Endothelial cell of umbilical vein (primary cell): ENCODE data around the gene FAM117B. TPM values are rescaled to one million over a fixed set of nuclear protein-coding genes. Genes with fewer than 3 reads are reported as not detected.

ENCODE experiments used
- BruUV-seq: library from RNA; stranded (reverse); fragments of 400-500 nt; replicated peaks from 2 replicates; lab custom pipeline; 2021; lab: Mats Ljungman, UMichigan
- CTCF ChIA-PET: fragments of 300-600, 350-600 bp; sonication (Branson Sonifier 250); formaldehyde crosslinking; loops from one replicate; lab custom pipeline; 2021; ENCODE audit warnings: antibody characterized with exemption, inconsistent platforms; lab: Charles Lee
- POLR2A ChIA-PET: fragments of 300-600, 350-600 bp; sonication (Branson Sonifier 250); formaldehyde crosslinking; loops from one replicate; lab custom pipeline; 2021; ENCODE audit warnings: antibody characterized with exemption, inconsistent platforms; lab: Charles Lee
- DNase-seq: peaks from one replicate; pipeline ENCODE4 v3.0.0-alpha.2; 2011; ENCODE audit warnings: low read depth, low spot score
- FAIRE-seq: peaks from 2 replicates; lab custom pipeline; 2011; peaks lifted over from hg19 to GRCh38; lab: Jason Lieb, UNC
- H2AFZ ChIP-seq: 2 replicates; pipeline ENCODE4 v1.6.0; 2012; ENCODE audit warnings: low read depth, low read length, control low read depth, inconsistent platforms
- H3K27ac ChIP-seq: 2 replicates; pipeline ENCODE4 v1.5.1; 2011; ENCODE audit warnings: low read depth, mild to moderate bottlenecking, control low read depth, low read length, moderate library complexity; ENCODE audit not compliant: insufficient read depth
- H3K27me3 ChIP-seq, 2 experiments: 2 replicates each; pipeline versions ENCODE4 v1.6.0 to v1.6.1; 2011; ENCODE audit warnings: low read length in 2 of 2, mixed read lengths in 1 of 2; ENCODE audit not compliant: control insufficient read depth in 2 of 2, insufficient read depth in 2 of 2
- H3K36me3 ChIP-seq, 2 experiments: 2 replicates in 1 of 2; 3 replicates in 1 of 2; pipeline ENCODE4 v1.5.1; 2011; ENCODE audit warnings: low read length in 2 of 2, mild to moderate bottlenecking in 1 of 2, moderate library complexity in 1 of 2; ENCODE audit not compliant: control insufficient read depth in 2 of 2, insufficient read depth in 2 of 2; ENCODE audit errors: extremely low read depth in 1 of 2
- H3K4me1 ChIP-seq: 3 replicates; pipeline ENCODE4 v1.5.1; 2011; ENCODE audit warnings: mild to moderate bottlenecking, low read length; ENCODE audit not compliant: control insufficient read depth, insufficient read depth; ENCODE audit errors: extremely low read depth
- H3K4me2 ChIP-seq: 2 replicates; pipeline ENCODE4 v1.6.1; 2011; ENCODE audit warnings: low read length, control low read depth, mixed read lengths; ENCODE audit not compliant: insufficient read depth
- H3K4me3 ChIP-seq, 3 experiments: fragments of 200-600 bp in 1 of 3; sonication (generic), shearing (Covaris generic) in 1 of 3; replicated peaks in 1 of 3; 2 replicates each; pipeline ENCODE4 v1.5.1; 2011 to 2016; ENCODE audit warnings: control low read depth in 3 of 3, low read length in 3 of 3, mild to moderate bottlenecking in 2 of 3, inconsistent platforms in 1 of 3, low read depth in 1 of 3, moderate library complexity in 1 of 3; ENCODE audit not compliant: insufficient read depth in 1 of 3
- H3K79me2 ChIP-seq: 2 replicates; pipeline ENCODE4 v1.6.0; 2012; ENCODE audit warnings: low read length, inconsistent platforms; ENCODE audit not compliant: control insufficient read depth, insufficient read depth
- H3K9ac ChIP-seq: replicated peaks from 2 replicates; pipeline ENCODE3; 2011; ENCODE audit warnings: low read length, control low read depth; ENCODE audit not compliant: insufficient read depth; ENCODE audit errors: extremely low read depth
- H3K9me1 ChIP-seq: replicated peaks from 3 replicates; pipeline ENCODE4 v1.6.0; 2011; ENCODE audit warnings: mild to moderate bottlenecking, low read length; ENCODE audit not compliant: control insufficient read depth, insufficient read depth; ENCODE audit errors: extremely low read depth
- H3K9me3 ChIP-seq: replicated peaks from 2 replicates; pipeline ENCODE4 v1.5.1; 2012; ENCODE audit warnings: low read length, inconsistent platforms; ENCODE audit not compliant: control insufficient read depth, insufficient read depth
- H4K20me1 ChIP-seq: replicated peaks from 2 replicates; pipeline ENCODE3; 2011; ENCODE audit warnings: mild to moderate bottlenecking, low read length; ENCODE audit not compliant: control insufficient read depth, insufficient read depth; ENCODE audit errors: extremely low read depth
- CTCF ChIP-seq, 2 donors: IDR thresholded peaks; 1 replicate in 1 of 2; 2 replicates in 1 of 2; pipeline ENCODE4 v1.5.1; 2011; ENCODE audit warnings: low read length in 2 of 2, mild to moderate bottlenecking in 2 of 2, moderate library complexity in 2 of 2, control low read depth in 1 of 2, inconsistent platforms in 1 of 2, low read depth in 1 of 2; ENCODE audit not compliant: insufficient read depth in 1 of 2; ENCODE audit errors: extremely low read depth in 1 of 2
- EZH2 ChIP-seq: IDR thresholded peaks from 2 replicates; pipeline ENCODE4 v1.6.1; 2012; ENCODE audit warnings: borderline replicate concordance, low read depth, mild to moderate bottlenecking, moderate library complexity, low read length, inconsistent platforms; ENCODE audit not compliant: severe bottlenecking
- FOS ChIP-seq: IDR thresholded peaks from 2 replicates; pipeline ENCODE4 v1.6.1; 2011; ENCODE audit warnings: mild to moderate bottlenecking, low read length, moderate library complexity, borderline replicate concordance; ENCODE audit not compliant: insufficient read depth
- GATA2 ChIP-seq: IDR thresholded peaks from 2 replicates; pipeline ENCODE4 v1.7.0; 2011; ENCODE audit warnings: low read depth, mild to moderate bottlenecking, moderate library complexity, mixed read lengths, low read length; ENCODE audit not compliant: insufficient read length, insufficient read depth
- JUN ChIP-seq: IDR thresholded peaks from 2 replicates; pipeline ENCODE4 v1.6.1; 2011; ENCODE audit warnings: borderline replicate concordance, low read depth; ENCODE audit not compliant: insufficient read length, insufficient read depth
- MAX ChIP-seq: IDR thresholded peaks from 2 replicates; pipeline ENCODE4 v1.6.1; 2011; ENCODE audit not compliant: insufficient read depth, insufficient read length
- MYC ChIP-seq: IDR thresholded peaks from one replicate; pipeline ENCODE4 v1.6.1; 2011; ENCODE audit warnings: mild to moderate bottlenecking, low read depth, low read length
- POLR2A ChIP-seq: IDR thresholded peaks from 2 replicates; pipeline ENCODE4 v1.6.1; 2012; ENCODE audit warnings: low read depth, mild to moderate bottlenecking, control low read depth, low read length
- POLR2AphosphoS5 ChIP-seq: IDR thresholded peaks from 2 replicates; pipeline ENCODE4 v1.6.1; 2012; ENCODE audit warnings: low read depth, mild to moderate bottlenecking, control low read depth, low read length, moderate library complexity; ENCODE audit not compliant: insufficient read depth
- dilution Hi-C: fragments of 300-500 bp; cut with MboI; formaldehyde crosslinking; loops from one replicate; pipeline ENCODE4 v1.15.0; 2019; ENCODE audit warnings: low sequenced_read_pairs; ENCODE audit not compliant: extremely low pct_ligation_motif_present
- intact Hi-C: fragments of 100-400 bp; cut with micrococcal nuclease; formaldehyde crosslinking; loops from one replicate; pipeline ENCODE4 v1.10.0; 2022
- polyA plus RNA-seq, 4 experiments: library from polyadenylated mRNA; depleted of rRNA in 3 of 4; stranded (reverse) in 3 of 4; unstranded in 1 of 4; fragments of >200 nt; gene quantifications; 2 replicates each; pipeline versions ENCODE4 v1.2.1 to v1.2.3, GENCODE V29; 2011 to 2012; ENCODE audit warnings: missing spikeins in 1 of 4
- total RNA-seq: library from RNA; stranded (reverse); gene quantifications from 2 replicates; pipeline ENCODE4 v1.2.3, GENCODE V29; 2021

FAM117B gene
- total and polyA plus RNA-seq, 2 donors (not counting 3 experiments of a cell fraction or from before 2014, with no cell fraction given): 1.3 to 7.0 TPM

GRCh38 chr2:202717598-202718310, 83.0 kb downstream of the FAM117B start:
- intact Hi-C loops (no loop called here), dilution Hi-C loops (no loop called here)
- no peak overlapping the region for H3K4me3 ChIP-seq
- FAIRE-seq (no peak), DNase-seq (no peak)
- H3K4me2 ChIP-seq: no peak overlapping the region
- H3K9me1 ChIP-seq: no peaks in the 10 kb centered on the region
- H3K27ac ChIP-seq: no peak overlapping the region
- no peaks in the 10 kb centered on the region for H4K20me1 ChIP-seq
- POLR2A ChIA-PET: no interaction called here
- H3K36me3 ChIP-seq: no peaks in the 10 kb centered on the region
- TF ChIP-seq POLR2A: no peak
- no peak for TF ChIP-seq MYC
- no peak for TF ChIP-seq MAX
- TF ChIP-seq JUN: no peak
- no peak for TF ChIP-seq POLR2AphosphoS5
- no peak for TF ChIP-seq FOS
- no peak for TF ChIP-seq EZH2
- TF ChIP-seq GATA2: no peak
- TF ChIP-seq CTCF (IDR thresholded peaks at IDR 0.05; ENCODE audit: extremely low read depth in 1 of 2, insufficient read depth in 1 of 2, low read depth in 1 of 2, low read length in 2 of 2): no peak
- H3K9ac ChIP-seq: no peak overlapping the region
- no peaks in the 10 kb centered on the region for H3K4me1 ChIP-seq
- CTCF ChIA-PET: interaction anchor here (0.7 kb wide), 1 partner anchor 18 kb away, joined by 3 read pairs; no protein-coding TSS in a partner anchor
- no peak overlapping the region for H2AFZ ChIP-seq
- H3K79me2 ChIP-seq: no peaks in the 10 kb centered on the region
- H3K9me3 ChIP-seq: no peaks in the 10 kb centered on the region
- H3K27me3 ChIP-seq: no peaks in the 10 kb centered on the region
- no TSS peak for BruUV-seq
